Hepatocyte (in vitro differentiated cells): ENCODE measurements around the gene TCF4. TPM values are rescaled to one million over a fixed set of nuclear protein-coding genes. Genes with fewer than 3 reads are reported as not detected.

Source experiments
- DNase-seq: peaks from one replicate; pipeline ENCODE4 v3.0.0-alpha.2; 2016; ENCODE audit warnings: low spot score
- H2AFZ ChIP-seq: fragments of 200-600 bp; sonication (generic); 2 replicates; pipeline ENCODE4 v1.6.0; 2016; ENCODE audit warnings: antibody characterized with exemption, mild to moderate bottlenecking
- H3K27ac ChIP-seq: fragments of 200-600 bp; sonication (generic); 2 replicates; pipeline ENCODE4 v1.5.1; 2016; ENCODE audit warnings: mild to moderate bottlenecking
- H3K27me3 ChIP-seq: fragments of 200-600 bp; sonication (generic); 2 replicates; pipeline ENCODE4 v1.6.1; 2016
- H3K36me3 ChIP-seq: fragments of 200-600 bp; sonication (generic); replicated peaks from 2 replicates; pipeline ENCODE4 v1.5.1; 2016; ENCODE audit warnings: low read depth; ENCODE audit not compliant: insufficient read depth
- H3K4me1 ChIP-seq: fragments of 200-600 bp; sonication (generic); 2 replicates; pipeline ENCODE4 v1.5.1; 2016; ENCODE audit warnings: mild to moderate bottlenecking, moderate library complexity; ENCODE audit not compliant: insufficient read depth
- H3K4me2 ChIP-seq: fragments of 200-600 bp; sonication (generic); 2 replicates; pipeline ENCODE4 v1.6.0; 2016
- H3K4me3 ChIP-seq: fragments of 200-600 bp; sonication (generic); 2 replicates; pipeline ENCODE4 v1.5.1; 2016; ENCODE audit warnings: mild to moderate bottlenecking
- H3K79me2 ChIP-seq: fragments of 200-600 bp; sonication (generic); 2 replicates; pipeline ENCODE4 v1.6.0; 2017; ENCODE audit warnings: mild to moderate bottlenecking
- H3K9me2 ChIP-seq: fragments of 200-600 bp; sonication (generic); replicated peaks from 2 replicates; pipeline ENCODE4 v1.6.0; 2017; ENCODE audit warnings: mild to moderate bottlenecking; ENCODE audit not compliant: insufficient read depth
- H3K9me3 ChIP-seq: fragments of 200-600 bp; sonication (generic); 2 replicates; pipeline ENCODE4 v1.5.1; 2016; ENCODE audit warnings: low read depth, mild to moderate bottlenecking
- H4K20me1 ChIP-seq: fragments of 200-600 bp; sonication (generic); 2 replicates; pipeline ENCODE4 v1.6.0; 2016; ENCODE audit warnings: mild to moderate bottlenecking; ENCODE audit not compliant: insufficient read depth, poor library complexity, severe bottlenecking
- EZH2 ChIP-seq: fragments of 200-600 bp; sonication (generic); IDR thresholded peaks from 2 replicates; pipeline ENCODE4 v1.6.1; 2016; ENCODE audit warnings: antibody characterized with exemption, mild to moderate bottlenecking, borderline replicate concordance
- EZH2phosphoT487 ChIP-seq: fragments of 200-600 bp; sonication (generic); IDR thresholded peaks from one replicate; pipeline ENCODE4 v1.6.1; 2018; ENCODE audit warnings: antibody characterized with exemption, mild to moderate bottlenecking, low read depth, moderate library complexity; ENCODE audit not compliant: unreplicated experiment, severe bottlenecking
- WGBS: methylation state at CpG from one replicate; pipeline ENCODE4 v1.1.6; 2016; ENCODE audit warnings: low lambda C conversion rate; ENCODE audit errors: missing lambda C conversion rate; 5-methylcytosine and 5-hydroxymethylcytosine counted together
- polyA plus RNA-seq: library from polyadenylated mRNA; unstranded; fragments of >200 nt; fragmentation: Nextera tagmentation; extraction: Ambion mirVana; gene quantifications from 2 replicates; pipeline ENCODE4 v1.2.1, GENCODE V29; 2016
- total RNA-seq: library from RNA; depleted of rRNA; stranded (reverse); fragments of >200 nt; gene quantifications from 2 replicates; pipeline ENCODE4 v1.2.3, GENCODE V29; 2014
- TF ChIP-seq, protein P1 (sequence below): fragments of 200-600 bp; sonication (generic); IDR thresholded peaks from 2 replicates; pipeline ENCODE4 v1.5.1; 2016; ENCODE audit warnings: antibody characterized with exemption, mild to moderate bottlenecking; ENCODE audit not compliant: poor library complexity

The TCF4 gene
- total and polyA plus RNA-seq, 2 experiments from 2014 or later: 40.5 to 65.2 TPM

DNA sequence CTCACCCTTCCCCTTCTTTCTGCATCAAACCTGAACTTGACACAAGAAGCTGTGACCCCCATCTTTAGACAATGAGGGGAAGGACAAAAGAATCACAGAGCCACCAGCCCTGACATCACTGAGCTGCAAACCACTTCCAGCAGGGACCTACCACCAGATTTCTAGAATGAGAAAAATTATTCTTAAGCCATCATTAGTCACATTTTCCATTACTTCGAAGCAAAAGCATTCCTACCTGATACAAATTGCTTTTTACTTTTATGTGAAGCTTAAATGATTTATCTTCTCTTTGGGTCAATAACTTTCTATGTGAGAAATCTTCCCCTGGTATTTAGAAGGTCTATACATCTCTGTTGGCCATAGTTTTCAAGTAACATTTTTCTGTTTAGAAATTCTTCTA, 134.8 kb downstream of the TCF4 start:
- Histone ChIP-seq H3K4me1 (no peaks in the 10 kb centered on the region), H3K4me2 (no peak overlapping the region), H4K20me1 (no peaks in the 10 kb centered on the region), H3K4me3 (no peak overlapping the region), H2AFZ (no peak overlapping the region), H3K9me2 (no peaks in the 10 kb centered on the region), H3K27ac (no peak overlapping the region), H3K9me3 (no peaks in the 10 kb centered on the region), H3K79me2 (peaks cover 30% of the 10 kb centered on the region), H3K27me3 (no peaks in the 10 kb centered on the region), H3K36me3 (no peaks in the 10 kb centered on the region)
- no peak for DNase-seq
- TF ChIP-seq, protein P1, sequence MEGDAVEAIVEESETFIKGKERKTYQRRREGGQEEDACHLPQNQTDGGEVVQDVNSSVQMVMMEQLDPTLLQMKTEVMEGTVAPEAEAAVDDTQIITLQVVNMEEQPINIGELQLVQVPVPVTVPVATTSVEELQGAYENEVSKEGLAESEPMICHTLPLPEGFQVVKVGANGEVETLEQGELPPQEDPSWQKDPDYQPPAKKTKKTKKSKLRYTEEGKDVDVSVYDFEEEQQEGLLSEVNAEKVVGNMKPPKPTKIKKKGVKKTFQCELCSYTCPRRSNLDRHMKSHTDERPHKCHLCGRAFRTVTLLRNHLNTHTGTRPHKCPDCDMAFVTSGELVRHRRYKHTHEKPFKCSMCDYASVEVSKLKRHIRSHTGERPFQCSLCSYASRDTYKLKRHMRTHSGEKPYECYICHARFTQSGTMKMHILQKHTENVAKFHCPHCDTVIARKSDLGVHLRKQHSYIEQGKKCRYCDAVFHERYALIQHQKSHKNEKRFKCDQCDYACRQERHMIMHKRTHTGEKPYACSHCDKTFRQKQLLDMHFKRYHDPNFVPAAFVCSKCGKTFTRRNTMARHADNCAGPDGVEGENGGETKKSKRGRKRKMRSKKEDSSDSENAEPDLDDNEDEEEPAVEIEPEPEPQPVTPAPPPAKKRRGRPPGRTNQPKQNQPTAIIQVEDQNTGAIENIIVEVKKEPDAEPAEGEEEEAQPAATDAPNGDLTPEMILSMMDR: no peak
- TF ChIP-seq EZH2phosphoT487: no peak
- no peak for TF ChIP-seq EZH2
- WGBS: 83% methylated on average over 1 of the region's 1 CpG

DNA sequence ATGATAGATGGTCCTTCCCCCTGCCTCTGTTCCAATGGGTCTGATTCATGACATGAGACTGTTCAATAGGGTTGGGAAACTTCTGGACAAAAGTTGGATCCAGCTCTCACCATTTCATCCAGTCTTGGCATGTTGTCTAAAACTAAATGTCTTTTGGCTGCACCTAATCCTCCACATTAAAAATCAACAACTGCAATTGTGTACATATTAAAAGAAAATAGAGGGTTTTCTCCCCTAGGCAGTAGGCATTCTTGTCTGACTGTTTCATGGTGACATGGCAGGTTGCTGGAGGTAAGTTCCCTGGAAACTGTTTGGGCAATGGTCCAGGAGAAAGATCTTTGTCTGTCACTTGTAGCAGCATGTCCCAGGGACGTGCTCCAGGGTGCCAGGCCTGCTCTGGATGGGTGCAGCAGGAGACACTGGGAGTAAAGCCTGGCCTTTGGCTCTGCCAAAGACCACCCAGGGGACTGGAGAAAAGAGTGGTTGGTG, 135.8 kb downstream of the TCF4 start:
- Histone ChIP-seq H3K4me3 (no peak overlapping the region), H3K36me3 (no peaks in the 10 kb centered on the region), H3K4me2 (no peak overlapping the region), H3K27ac (no peak overlapping the region), H3K79me2 (peaks cover 34% of the 10 kb centered on the region), H3K27me3 (no peaks in the 10 kb centered on the region), H4K20me1 (no peaks in the 10 kb centered on the region), H3K9me2 (no peaks in the 10 kb centered on the region), H3K4me1 (no peaks in the 10 kb centered on the region), H2AFZ (no peak overlapping the region), H3K9me3 (no peaks in the 10 kb centered on the region)
- TF ChIP-seq EZH2: no peak
- TF ChIP-seq, protein P1: no peak
- no peak for TF ChIP-seq EZH2phosphoT487
- 88% methylated on average over 1 of the region's 1 CpG for WGBS
- DNase-seq: no peak

DNA sequence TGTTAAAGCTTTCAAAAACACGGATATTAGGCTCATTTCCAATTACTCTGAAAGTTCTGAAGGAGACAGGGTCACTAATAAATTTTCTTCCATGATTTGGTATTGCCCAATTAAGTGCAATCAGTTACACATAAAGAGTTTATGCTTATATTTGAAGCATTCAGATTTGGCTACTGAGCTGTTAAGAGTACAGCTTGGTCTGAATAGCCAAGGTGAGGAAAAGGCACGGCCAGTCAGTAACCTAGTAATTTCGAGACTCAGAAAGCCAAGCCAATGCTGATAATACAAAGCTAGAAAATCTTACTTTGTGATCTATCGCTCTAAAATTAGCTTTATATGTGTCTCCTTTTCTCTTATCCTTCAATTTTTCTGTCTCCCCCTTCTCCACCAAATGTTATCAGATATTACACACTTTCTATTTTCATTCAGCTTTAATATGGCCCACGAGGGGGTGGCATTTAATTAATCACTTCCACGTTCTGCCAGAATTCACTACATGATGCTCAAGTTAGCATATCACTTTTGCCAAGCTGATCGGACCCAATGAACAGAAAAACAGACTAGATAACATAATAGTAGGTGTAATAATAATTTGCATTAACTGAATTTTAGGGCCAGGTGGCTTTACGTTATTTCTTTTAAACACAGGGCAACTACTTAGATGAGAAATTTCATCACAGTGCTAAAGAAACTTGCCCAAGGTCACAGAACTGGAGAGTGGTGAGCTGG, 138.4 kb downstream of the TCF4 start:
- Histone ChIP-seq H3K9me3 (no peaks in the 10 kb centered on the region), H3K4me1 (no peaks in the 10 kb centered on the region), H3K36me3 (no peaks in the 10 kb centered on the region), H3K27ac (no peak overlapping the region), H4K20me1 (no peaks in the 10 kb centered on the region), H3K4me3 (no peak overlapping the region), H3K9me2 (no peaks in the 10 kb centered on the region), H3K79me2 (peaks cover 34% of the 10 kb centered on the region), H3K27me3 (no peaks in the 10 kb centered on the region), H3K4me2 (no peak overlapping the region), H2AFZ (no peak overlapping the region)
- TF ChIP-seq EZH2 (no peak), EZH2phosphoT487 (no peak)
- TF ChIP-seq, protein P1: no peak
- 92% methylated on average over 8 of the region's 8 CpGs for WGBS
- no peak for DNase-seq

DNA sequence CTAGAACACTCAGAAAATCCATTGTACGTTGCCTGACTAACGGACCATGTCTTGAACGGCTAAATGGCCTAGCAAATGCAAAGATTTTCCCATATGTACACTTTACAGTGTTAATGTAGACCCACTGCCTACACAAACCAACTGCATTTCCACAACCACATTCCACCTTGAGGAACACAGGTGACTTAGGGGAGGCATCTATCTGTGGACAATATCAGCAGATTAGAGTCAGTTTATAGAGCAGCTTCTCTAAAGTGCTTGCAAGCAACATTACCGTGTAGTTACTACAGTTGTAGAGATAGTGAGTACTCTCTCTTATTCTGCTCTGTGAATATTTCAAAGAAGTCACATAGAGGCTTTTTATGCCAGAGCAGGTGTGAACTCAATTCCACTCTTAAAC, 139.6 kb downstream of the TCF4 start:
- no peaks in the 10 kb centered on the region for H3K9me3 ChIP-seq
- DNase-seq: no peak
- H3K4me3 ChIP-seq: no peak overlapping the region
- no peaks in the 10 kb centered on the region for H3K27me3 ChIP-seq
- TF ChIP-seq EZH2: no peak
- TF ChIP-seq EZH2phosphoT487: no peak
- TF ChIP-seq, protein P1: no peak
- H3K9me2 ChIP-seq: no peaks in the 10 kb centered on the region
- no peak overlapping the region for H3K4me2 ChIP-seq
- H4K20me1 ChIP-seq: no peaks in the 10 kb centered on the region
- no peak overlapping the region for H3K27ac ChIP-seq
- H3K4me1 ChIP-seq: no peaks in the 10 kb centered on the region
- peaks cover 42% of the 10 kb centered on the region for H3K79me2 ChIP-seq
- no peaks in the 10 kb centered on the region for H3K36me3 ChIP-seq
- H2AFZ ChIP-seq: no peak overlapping the region
- WGBS: 91% methylated on average over 4 of the region's 4 CpGs
